HG03439 (cell line): ENCODE data around the gene NUP50.

Source experiments
- ATAC-seq: cut with Tn5 transposase; IDR thresholded peaks from one replicate; pipeline ENCODE4 v1.9.1; 2021; ENCODE audit warnings: mild to moderate bottlenecking, moderate library complexity; ENCODE audit not compliant: unreplicated experiment

Gene NUP50

GRCh38 chr22:45192701-45193187 is 29.0 kb downstream of the NUP50 start:
- ATAC-seq: no peak

DNA sequence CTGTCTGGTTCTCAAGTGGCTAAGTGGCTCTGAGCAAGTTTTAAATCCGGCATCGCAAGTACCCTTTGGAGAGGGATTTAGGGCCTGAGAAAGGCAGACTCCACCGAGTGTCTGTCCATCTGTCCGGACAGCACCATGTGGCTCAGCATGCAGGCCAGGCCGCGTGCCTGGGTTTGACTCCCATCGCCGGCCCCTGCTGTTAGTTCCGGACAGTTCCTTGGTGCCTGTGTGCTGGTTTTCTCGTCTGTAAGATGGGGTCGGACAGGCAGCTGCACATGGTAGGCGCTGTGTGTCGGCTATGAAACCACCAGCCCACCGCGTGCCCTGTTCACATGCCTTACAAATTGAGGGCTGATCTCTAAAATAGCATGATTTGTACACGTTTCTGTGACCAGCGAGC is 31.0 kb downstream of the NUP50 start:
- ATAC-seq: no peak

GRCh38 chr22:45195616-45196015 is 31.9 kb downstream of the NUP50 start:
- no peak for ATAC-seq

- ATAC-seq: no peak
These were observed 32.6 kb downstream of the NUP50 start for GRCh38 chr22:45196308-45196707.

- ATAC-seq: no peak
These were observed 33.3 kb downstream of the NUP50 start for GRCh38 chr22:45196926-45197605.

GRCh38 chr22:45197606-45198462 is 34.1 kb downstream of the NUP50 start:
- ATAC-seq: no peak

GRCh38 chr22:45198463-45198795 is 34.7 kb downstream of the NUP50 start:
- no peak for ATAC-seq

GRCh38 chr22:45199723-45200122 is 36.0 kb downstream of the NUP50 start:
- no peak for ATAC-seq

- no peak for ATAC-seq
These were observed 36.5 kb downstream of the NUP50 start for GRCh38 chr22:45200230-45200629.

- no peak for ATAC-seq
These were observed 37.3 kb downstream of the NUP50 start for GRCh38 chr22:45200860-45201511.

DNA sequence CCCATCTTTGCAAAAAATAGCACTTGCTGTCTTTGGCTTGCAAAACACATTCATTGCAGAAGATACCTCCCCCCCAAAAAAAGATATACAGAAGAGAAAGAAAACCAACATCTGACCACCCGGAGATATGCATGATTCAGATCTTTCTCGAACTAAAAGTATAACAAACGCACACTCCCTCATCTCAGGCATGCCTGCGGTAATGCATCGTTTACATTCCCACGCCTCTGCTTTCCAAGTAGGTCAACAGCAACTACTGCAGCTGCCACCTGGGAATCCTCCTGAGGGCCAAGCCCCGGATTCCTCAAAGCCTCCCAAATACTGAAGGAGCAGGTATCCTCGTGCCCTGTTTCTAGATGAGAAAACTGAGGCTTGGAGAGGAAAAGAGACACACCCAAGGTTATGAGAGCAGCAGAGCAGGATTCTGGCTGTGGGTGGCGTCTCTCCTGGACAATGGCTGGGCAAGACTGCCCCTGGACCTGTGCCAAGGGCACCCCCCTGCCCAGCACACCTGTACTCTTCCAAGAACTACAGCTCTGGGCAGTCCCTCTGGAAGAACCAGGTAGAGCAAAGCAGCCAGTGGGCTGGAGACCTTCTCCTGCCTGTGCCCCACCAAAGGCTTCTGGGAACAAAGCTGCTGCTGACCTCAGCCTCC is 38.1 kb downstream of the NUP50 start:
- ATAC-seq: no peak

- ATAC-seq: no peak
These were observed 38.8 kb downstream of the NUP50 start for GRCh38 chr22:45202333-45203149.

DNA sequence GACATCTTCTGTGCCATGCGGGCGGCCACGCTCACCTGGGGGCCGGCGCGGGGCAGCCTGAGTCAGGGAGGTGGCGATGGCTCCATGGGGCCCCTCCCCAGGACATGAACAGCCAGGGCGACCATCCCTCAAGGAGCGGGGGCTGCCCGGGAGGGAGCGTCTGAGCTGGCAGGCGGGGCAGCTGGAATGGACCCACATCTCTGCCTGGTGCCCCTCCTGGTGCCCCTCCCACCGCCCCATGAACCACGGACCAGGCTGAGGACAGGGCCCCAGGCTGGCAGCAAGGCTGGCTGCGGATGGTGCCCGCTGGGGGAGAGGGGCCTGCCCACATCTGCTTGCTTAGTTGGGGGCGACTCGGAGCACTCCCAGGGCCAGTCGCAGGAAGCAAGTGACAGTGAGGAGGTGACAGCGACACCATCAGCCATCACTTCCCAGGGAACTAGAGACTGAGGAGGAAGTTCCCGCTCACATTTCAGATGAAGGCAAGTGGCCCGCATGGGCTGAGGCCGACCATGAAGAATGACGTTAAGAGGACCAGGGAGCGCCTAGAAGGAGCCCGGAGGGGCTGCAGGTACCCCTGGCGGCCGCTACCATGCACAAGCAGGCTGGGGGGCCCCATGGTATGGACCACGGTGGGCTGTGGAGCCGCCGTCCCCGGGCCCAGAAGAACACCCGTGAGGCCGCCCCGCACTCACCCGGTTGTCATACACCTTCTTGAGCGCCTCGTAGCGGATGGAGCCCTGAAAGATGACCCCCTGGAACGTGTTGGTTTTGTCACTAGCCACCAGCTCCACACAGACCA is 39.6 kb downstream of the NUP50 start:
- no peak for ATAC-seq

GRCh38 chr22:45204241-45204640 is 40.5 kb downstream of the NUP50 start:
- ATAC-seq: no peak

- ATAC-seq: no peak
These were observed 41.1 kb downstream of the NUP50 start for GRCh38 chr22:45204819-45205218.

DNA sequence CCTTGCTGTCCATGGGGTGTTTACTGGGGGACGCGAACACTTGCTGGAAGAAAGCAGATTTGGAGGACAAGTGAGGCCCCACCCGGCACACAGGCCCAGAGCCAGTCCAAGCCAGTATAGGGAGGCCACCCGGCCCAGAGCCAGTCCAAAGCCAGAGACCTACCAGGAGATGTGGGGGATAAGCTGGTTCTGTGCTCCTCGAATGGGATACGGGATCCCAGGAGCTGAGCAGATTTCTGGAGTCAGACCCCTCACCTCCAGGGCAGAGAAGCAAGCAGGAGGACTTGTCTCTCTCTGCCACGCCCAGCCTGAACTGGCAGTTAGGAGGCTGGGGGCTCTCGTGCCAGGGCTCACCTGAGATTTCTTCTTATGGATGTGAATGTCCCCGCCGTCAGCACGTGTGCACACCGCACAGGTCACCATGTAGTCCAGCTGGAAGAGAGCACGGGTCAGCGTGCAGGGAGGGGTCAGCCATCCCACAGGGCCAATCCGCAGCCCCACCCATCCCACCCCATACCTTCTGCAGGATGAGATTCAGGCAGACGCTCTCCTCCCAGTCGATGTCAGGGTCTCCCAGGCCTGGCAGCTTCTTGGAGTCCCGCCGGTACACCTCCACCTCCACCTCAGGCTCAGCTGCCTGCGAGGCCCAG is 41.7 kb downstream of the NUP50 start:
- ATAC-seq: no peak

DNA sequence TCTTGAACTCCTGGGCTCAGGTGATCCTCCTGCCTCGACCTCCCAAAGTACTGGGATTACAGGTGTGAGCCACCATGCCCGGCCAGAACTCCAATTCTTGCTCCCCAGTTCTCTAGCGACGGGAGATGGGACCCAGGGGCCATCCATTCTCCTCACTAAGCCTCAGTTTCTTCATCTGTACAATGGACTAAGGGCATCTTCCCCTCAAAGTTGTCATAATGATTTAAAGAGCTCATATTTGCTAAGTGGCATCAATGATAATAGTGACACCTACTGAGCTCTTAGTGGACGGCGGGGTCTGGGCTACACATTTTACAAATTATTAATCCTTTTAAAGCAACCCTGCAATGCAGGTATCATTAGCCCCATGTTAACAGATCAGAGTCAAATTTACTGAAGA is 42.5 kb downstream of the NUP50 start:
- no peak for ATAC-seq

GRCh38 chr22:45207533-45207932 is 43.8 kb downstream of the NUP50 start:
- ATAC-seq: no peak
